ENCODE data around the gene B3GNT9. TPM values are rescaled to one million over a fixed set of nuclear protein-coding genes. Genes with fewer than 3 reads are reported as not detected.

The B3GNT9 gene, protein sequence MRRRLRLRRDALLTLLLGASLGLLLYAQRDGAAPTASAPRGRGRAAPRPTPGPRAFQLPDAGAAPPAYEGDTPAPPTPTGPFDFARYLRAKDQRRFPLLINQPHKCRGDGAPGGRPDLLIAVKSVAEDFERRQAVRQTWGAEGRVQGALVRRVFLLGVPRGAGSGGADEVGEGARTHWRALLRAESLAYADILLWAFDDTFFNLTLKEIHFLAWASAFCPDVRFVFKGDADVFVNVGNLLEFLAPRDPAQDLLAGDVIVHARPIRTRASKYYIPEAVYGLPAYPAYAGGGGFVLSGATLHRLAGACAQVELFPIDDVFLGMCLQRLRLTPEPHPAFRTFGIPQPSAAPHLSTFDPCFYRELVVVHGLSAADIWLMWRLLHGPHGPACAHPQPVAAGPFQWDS
- 10 to 100 TPM in 1 of 3 donors, 1 to 10 TPM in 2; 8.9 to 12.1 (median 9.8) TPM for polyA plus RNA-seq (ENCODE audit: insufficient read length in 3 of 3)
- long read RNA-seq, donor 1: 0 reads
- long read RNA-seq, donor 2, partial matches to known transcripts: 0 of 3 reads
- long read RNA-seq, donor 2, other reads (novel, unspliced or antisense): 0 of 3 reads
- long read RNA-seq, donor 3, transcript B3GNT9-201 (2 exons, 2,917 nt): major isoform, 5 of 5 reads
- long read RNA-seq, donor 3, partial matches to known transcripts: 0 of 5 reads
- long read RNA-seq, donor 3, other reads (novel, unspliced or antisense): 0 of 5 reads
- long read RNA-seq, donor 4, partial matches to known transcripts: 0 of 2 reads
- long read RNA-seq, donor 4, other reads (novel, unspliced or antisense): 0 of 2 reads
- long read RNA-seq, donor 5: 0 reads
- long read RNA-seq, donor 6, partial matches to known transcripts: 0 of 3 reads
- long read RNA-seq, donor 6, other reads (novel, unspliced or antisense): 0 of 3 reads
- long read RNA-seq, donor 7, transcript B3GNT9-201 (2 exons, 2,917 nt): major isoform, 6 of 6 reads
- long read RNA-seq, donor 7, partial matches to known transcripts: 0 of 6 reads
- long read RNA-seq, donor 7, other reads (novel, unspliced or antisense): 0 of 6 reads
- long read RNA-seq, donor 8: 0 reads
- long read RNA-seq, donor 9: 0 reads
- long read RNA-seq, donor 10, partial matches to known transcripts: 0 of 1 reads
- long read RNA-seq, donor 10, other reads (novel, unspliced or antisense): 0 of 1 reads
- long read RNA-seq, donor 11, partial matches to known transcripts: 0 of 2 reads
- long read RNA-seq, donor 11, other reads (novel, unspliced or antisense): 0 of 2 reads
- long read RNA-seq, donor 12, partial matches to known transcripts: 0 of 1 reads
- long read RNA-seq, donor 12, other reads (novel, unspliced or antisense): 0 of 1 reads
- long read RNA-seq, donor 13: 0 reads
- long read RNA-seq, donor 14, partial matches to known transcripts: 0 of 4 reads
- long read RNA-seq, donor 14, other reads (novel, unspliced or antisense): 0 of 4 reads
- long read RNA-seq, donor 15, partial matches to known transcripts: 0 of 1 reads
- long read RNA-seq, donor 15, other reads (novel, unspliced or antisense): 0 of 1 reads
- long read RNA-seq, donor 16, transcript B3GNT9-201 (2 exons, 2,917 nt): major isoform, 5 of 5 reads
- long read RNA-seq, donor 16, partial matches to known transcripts: 0 of 5 reads
- long read RNA-seq, donor 16, other reads (novel, unspliced or antisense): 0 of 5 reads

DNA sequence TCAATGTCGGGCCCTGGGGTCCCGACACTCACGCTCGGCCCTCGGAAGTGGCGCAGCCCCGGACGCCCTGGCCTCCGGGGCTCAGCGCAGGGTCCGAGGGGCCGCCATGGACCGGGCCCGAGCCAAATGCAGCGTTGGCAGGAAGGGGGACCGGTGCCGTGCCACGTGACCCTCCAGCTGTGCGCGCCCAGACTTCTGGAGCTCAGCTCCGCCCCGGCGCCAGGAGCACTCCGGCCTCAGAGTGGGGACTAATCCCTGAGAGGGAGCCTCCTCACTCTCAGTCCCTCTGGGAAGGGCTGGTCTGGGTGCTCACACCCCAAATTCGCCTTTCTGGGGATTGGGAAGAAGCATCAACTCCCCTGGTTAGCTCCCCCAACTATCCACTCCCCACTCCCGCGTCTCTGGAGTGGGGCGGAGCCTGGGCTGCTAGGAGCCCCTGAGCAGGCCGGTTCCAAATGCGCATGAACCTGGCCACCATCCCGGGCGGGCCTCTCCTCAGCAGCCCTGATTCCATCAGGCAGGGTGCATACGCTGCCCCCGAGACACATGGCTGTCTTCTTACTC, at the start of gene B3GNT9:
B3GNT9 (minus strand) TSS at position 166 of the 564 bp plus-strand sequence. CDS start 513 bp downstream, outside the sequence.
- no peak for DNase-seq (ENCODE audit: extremely low read depth in 1 of 11, low read depth in 9 of 11, low spot score in 4 of 11)

- DNase-seq (ENCODE audit: extremely low read depth in 1 of 11, low read depth in 9 of 11, low spot score in 4 of 11): no peak
Measured at GRCh38 chr16:67200491-67200890, 49.7 kb upstream of the B3GNT9 start.

DNA sequence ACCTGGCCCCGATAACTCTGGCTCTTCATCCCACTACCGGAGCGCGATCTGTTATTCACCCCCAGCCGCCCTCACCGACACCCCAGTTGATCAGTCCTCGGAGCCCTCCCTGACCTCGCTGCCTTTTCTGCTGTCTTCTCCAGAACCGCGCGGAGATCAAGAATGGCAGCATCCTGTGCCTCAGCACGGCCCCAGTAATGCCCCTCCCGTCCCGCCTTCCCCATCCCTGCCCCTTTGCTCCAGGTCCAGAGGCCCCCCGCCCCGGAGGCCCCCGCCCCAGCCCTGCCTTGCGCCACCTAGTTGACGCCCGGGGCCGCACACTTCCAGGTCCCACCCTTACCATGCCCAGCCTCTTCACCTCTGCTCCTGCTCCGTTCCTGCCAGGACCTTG, 49.0 kb upstream of the B3GNT9 start:
- no peak for DNase-seq (ENCODE audit: extremely low read depth in 1 of 11, low read depth in 9 of 11, low spot score in 4 of 11)

DNA sequence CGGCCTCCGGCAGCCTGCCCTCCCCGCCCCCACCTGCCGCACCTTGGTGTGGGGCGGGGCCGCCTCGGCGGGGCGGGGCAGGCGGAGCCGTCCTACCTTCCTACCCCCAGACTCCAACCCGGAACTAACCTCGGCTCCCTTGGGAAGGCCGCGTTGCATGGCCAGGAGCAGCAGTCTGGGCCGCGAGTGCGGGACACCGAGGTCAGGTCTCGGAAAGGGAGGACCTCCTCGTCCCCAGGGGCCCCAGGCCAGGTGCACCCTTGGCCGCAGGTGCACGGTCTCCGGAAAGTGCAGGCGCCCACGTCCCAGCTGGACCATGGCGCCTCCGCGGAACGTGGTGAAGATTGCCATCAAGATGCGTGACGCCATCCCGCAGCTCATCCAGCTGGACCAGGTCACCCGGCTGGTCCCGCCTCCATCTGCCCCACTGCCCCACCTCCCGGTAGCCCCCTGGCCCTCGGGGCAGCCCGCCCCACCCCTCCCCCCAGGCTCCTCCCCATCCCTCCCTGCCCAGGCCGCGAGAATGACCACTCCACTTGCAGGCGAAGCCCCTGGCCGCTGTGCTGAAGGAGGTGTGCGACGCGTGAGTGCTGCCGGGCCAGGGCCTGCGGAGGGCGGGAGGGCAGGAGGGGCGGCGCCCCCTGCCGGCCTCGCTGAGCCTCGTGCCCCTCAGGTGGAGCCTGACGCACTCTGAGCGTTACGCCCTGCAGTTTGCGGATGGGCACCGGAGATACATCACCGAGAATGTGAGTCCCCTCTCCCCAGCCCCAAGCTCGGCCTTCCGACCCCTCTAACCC, 48.4 kb upstream of the B3GNT9 start, which contains the start of gene ELMO3:
ELMO3 (plus strand) TSS at position 121 of the 797 bp plus-strand sequence; CDS start at position 317, 196 bp downstream.
- no peak for DNase-seq (ENCODE audit: extremely low read depth in 1 of 11, low read depth in 9 of 11, low spot score in 4 of 11)

DNA sequence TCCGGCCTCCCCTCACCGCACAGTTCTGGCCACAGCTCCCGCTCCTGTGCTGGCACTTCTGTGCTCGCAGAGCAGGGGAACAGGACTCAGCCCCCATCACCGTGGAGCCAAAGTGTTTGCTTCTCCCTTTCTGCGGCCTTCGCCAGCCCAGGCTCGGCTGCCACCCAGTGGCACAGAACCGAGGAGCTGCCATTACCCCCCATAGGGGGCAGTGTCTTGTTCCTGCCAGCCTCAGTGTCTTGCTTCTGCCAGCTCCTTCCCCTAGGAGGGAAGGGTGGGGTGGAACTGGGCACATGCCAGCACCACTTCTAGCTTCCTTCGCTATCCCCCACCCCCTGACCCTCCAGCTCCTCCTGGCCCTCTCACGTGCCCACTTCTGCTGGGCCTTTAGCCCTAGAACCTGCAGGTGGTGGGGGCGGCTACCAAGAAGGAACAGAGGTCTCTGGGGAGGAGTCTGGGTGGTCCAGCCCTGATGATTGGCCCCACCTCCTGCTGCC, 47.5 kb upstream of the B3GNT9 start:
- no peak for DNase-seq (ENCODE audit: extremely low read depth in 1 of 11, low read depth in 9 of 11, low spot score in 4 of 11)

DNA sequence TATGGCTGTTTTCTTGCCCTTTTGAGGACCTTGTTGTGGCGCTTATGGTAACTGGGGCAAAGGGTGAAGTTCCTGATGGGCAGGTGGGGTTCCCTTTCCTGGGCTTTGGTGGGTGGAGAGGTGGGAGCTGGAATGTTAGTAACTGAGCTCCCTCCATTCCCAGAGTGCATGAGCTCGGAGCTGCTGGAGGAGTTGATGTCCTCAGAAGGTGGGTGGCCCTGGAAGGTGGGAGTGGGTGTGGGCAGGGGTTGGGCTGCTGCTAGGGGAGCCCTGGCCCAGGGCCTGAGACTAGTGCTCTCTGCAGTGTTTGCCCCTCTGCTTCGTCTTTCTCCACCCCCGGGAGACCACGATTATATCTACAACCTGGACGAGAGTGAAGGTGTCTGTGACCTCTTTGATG, 46.9 kb upstream of the B3GNT9 start:
- no peak for DNase-seq (ENCODE audit: extremely low read depth in 1 of 11, low read depth in 9 of 11, low spot score in 4 of 11)

GRCh38 chr16:67196881-67197280, 46.1 kb upstream of the B3GNT9 start:
- DNase-seq (ENCODE audit: extremely low read depth in 1 of 11, low read depth in 9 of 11, low spot score in 4 of 11): no peak

DNA sequence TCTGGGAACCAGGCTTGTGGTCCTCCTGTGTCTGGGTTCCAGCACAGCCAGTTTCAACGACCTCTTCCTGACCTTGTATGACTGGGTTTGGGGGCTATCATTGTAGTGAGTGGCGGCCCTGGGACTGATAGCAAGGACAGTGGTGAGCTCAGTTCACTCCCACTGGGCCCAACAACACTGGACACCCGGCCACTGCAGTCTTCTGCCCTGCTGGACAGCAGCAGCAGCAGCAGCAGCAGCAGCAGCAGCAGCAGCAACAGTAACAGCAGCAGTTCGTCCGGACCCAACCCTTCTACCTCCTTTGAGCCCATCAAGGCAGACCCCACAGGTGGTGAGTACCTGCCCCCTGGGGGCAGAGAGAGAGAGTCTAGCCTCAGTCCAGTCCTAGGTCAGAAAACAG, 44.9 kb upstream of the B3GNT9 start:
- DNase-seq (ENCODE audit: extremely low read depth in 1 of 11, low read depth in 9 of 11, low spot score in 4 of 11): no peak

GRCh38 chr16:67194260-67194659, 43.5 kb upstream of the B3GNT9 start:
- no peak for DNase-seq (ENCODE audit: extremely low read depth in 1 of 11, low read depth in 9 of 11, low spot score in 4 of 11)

DNA sequence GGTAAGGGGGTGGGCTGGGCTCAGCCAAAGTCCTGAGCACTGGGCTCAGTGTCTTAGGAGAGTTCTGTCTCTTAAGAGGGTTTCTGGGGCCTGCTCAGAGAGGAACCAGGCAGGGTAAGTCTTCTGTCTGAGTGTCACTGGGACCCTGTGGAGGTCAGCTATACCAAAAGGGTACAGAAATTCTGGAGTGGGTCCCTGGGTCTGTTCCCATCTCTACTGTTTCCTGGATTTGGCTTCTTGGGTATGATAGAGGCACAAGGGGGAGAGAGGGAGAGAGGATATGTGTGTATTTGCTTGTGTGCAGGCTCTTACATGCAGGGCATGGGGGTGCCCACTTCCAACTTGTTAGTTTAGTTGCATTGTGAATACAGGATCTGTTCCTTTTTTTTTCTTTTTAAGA, 42.7 kb upstream of the B3GNT9 start:
- no peak for DNase-seq (ENCODE audit: extremely low read depth in 1 of 11, low read depth in 9 of 11, low spot score in 4 of 11)

- DNase-seq (ENCODE audit: extremely low read depth in 1 of 11, low read depth in 9 of 11, low spot score in 4 of 11): no peak
Measured at GRCh38 chr16:67192781-67193361, 42.1 kb upstream of the B3GNT9 start.

DNA sequence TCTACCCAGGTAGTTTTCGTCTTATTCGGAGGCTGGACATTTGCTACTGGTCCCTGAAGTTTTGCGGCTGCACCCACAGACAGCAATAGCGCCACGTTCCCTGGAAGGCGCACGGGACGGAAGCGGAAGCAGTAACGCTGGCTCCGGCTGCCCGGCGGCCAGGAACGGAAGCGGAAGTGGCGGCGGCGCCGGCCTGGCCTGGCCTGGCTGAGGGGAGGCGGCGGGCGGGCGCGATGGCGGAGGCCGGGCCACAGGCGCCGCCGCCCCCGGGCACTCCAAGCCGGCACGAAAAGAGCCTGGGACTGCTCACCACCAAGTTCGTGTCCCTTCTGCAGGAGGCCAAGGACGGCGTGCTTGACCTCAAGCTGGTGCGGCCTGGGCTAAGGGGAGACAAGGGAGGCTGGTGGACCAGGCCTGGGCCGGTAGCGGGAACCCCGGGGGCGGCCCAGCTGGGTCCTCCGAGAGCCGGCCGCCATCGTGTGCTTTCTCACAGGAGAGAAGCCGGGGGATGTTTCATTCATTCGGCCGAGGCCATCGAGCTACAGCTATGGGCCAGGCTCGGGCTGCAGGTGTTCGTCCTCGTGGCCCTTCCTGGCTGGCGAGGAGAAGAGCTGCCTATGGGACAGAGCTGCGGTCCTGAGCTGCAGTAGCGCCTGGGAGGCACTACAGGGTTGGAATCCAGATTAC, 41.3 kb upstream of the B3GNT9 start, which contains the start of gene E2F4:
E2F4 (plus strand) TSS at position 161 of the 687 bp plus-strand sequence; CDS start at position 234, 73 bp downstream.
- DNase-seq (ENCODE audit: extremely low read depth in 1 of 11, low read depth in 9 of 11, low spot score in 4 of 11): peak in 10 of 11 donors; percentile 79 to 89 (median 84)

DNA sequence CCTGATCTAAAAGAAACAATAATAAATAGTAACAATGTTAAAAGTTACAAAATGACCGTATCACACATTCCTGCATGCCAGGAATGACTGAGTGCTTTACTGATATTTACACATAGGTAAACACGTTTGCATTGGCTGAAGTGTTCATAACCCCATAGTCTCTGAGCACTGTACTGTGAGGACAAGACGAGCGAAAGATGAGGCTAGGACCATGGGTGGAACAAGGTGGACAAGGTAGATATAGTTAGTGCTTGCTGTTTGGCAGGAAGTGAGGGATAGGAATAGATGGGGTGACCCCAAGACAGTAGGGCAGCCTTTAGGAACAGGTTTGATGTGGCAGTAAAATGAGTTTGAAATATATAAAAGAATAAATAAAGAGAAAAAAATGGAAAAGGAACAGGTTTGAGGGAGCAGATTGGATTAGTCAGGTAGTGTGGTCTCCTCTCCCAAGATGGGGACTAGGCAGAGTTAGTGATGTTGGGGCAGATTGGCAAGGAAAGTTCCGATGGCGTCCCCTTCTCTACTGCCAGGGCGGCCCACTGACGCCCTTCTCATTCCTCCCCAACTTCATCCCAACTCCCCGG, 40.7 kb upstream of the B3GNT9 start:
- no peak for DNase-seq (ENCODE audit: extremely low read depth in 1 of 11, low read depth in 9 of 11, low spot score in 4 of 11)

- DNase-seq (ENCODE audit: extremely low read depth in 1 of 11, low read depth in 9 of 11, low spot score in 4 of 11): no peak
Measured at GRCh38 chr16:67190448-67191399, 39.9 kb upstream of the B3GNT9 start.

DNA sequence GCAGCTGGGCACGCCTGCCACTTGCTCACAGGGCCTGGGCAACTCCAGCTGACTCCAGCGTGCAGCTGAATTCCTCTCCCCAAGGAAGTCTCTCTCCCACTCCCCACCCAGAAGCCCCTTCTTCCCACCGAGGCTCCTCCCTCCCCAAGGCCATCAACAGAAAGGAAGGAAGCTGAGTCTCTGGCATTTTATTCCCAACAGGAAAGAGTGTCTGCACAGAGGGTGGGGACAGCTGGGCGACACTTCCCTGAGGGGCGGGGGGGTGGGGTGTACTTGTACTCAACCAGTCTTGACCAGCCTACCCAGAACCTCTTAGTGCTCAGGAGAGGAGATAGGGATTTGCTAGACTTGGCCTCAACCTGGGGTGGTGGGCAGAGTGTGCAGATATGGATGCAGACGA, 39.2 kb upstream of the B3GNT9 start, which contains the start of gene EXOC3L1:
EXOC3L1 (minus strand) TSS at position 96 of the 400 bp plus-strand sequence. CDS start 460 bp downstream, outside the sequence.
- no peak for DNase-seq (ENCODE audit: extremely low read depth in 1 of 11, low read depth in 9 of 11, low spot score in 4 of 11)
